BLaER1 (cell line): ENCODE measurements around the gene PRKN.

Experiments used
- H3K27ac ChIP-seq: shearing (Covaris generic); formaldehyde crosslinking; 2 replicates; pipeline ENCODE4 v1.8.1; 2022
- H3K27me3 ChIP-seq: shearing (Covaris generic); formaldehyde crosslinking; 2 replicates; pipeline ENCODE4 v1.8.1; 2022
- H3K36me3 ChIP-seq: shearing (Covaris generic); formaldehyde crosslinking; 2 replicates; pipeline ENCODE4 v1.8.1; 2022
- H3K4me1 ChIP-seq: shearing (Covaris generic); formaldehyde crosslinking; 2 replicates; pipeline ENCODE4 v1.8.1; 2022
- H3K4me2 ChIP-seq: shearing (Covaris generic); formaldehyde crosslinking; 2 replicates; pipeline ENCODE4 v1.8.1; 2022
- H3K4me3 ChIP-seq: shearing (Covaris generic); formaldehyde crosslinking; 2 replicates; pipeline ENCODE4 v1.8.1; 2022
- H3K9ac ChIP-seq: shearing (Covaris generic); formaldehyde crosslinking; 2 replicates; pipeline ENCODE4 v1.8.1; 2022
- H3K9me3 ChIP-seq: shearing (Covaris generic); formaldehyde crosslinking; 2 replicates; pipeline ENCODE4 v1.8.1; 2022
- H4K20me1 ChIP-seq: shearing (Covaris generic); formaldehyde crosslinking; 2 replicates; pipeline ENCODE4 v1.8.1; 2022
- Cebpa-rat ChIP-seq: shearing (Covaris generic); IDR thresholded peaks from 2 replicates; pipeline ENCODE4 v1.8.1; 2022

The PRKN gene

GRCh38 chr6:161749576-161749975 is 978.0 kb downstream of the PRKN start:
- Histone ChIP-seq H3K9ac (no peak overlapping the region), H3K36me3 (no peaks in the 10 kb centered on the region), H3K9me3 (no peaks in the 10 kb centered on the region), H3K4me3 (no peak overlapping the region), H4K20me1 (no peaks in the 10 kb centered on the region), H3K27me3 (no peaks in the 10 kb centered on the region), H3K4me2 (no peak overlapping the region), H3K4me1 (no peaks in the 10 kb centered on the region), H3K27ac (no peak overlapping the region)
- TF ChIP-seq Cebpa-rat: no peak

- H3K9ac ChIP-seq: no peak overlapping the region
- no peak overlapping the region for H3K27ac ChIP-seq
- H4K20me1 ChIP-seq: no peaks in the 10 kb centered on the region
- H3K4me3 ChIP-seq: no peak overlapping the region
- no peak overlapping the region for H3K4me2 ChIP-seq
- H3K4me1 ChIP-seq: no peaks in the 10 kb centered on the region
- no peaks in the 10 kb centered on the region for H3K9me3 ChIP-seq
- H3K27me3 ChIP-seq: no peaks in the 10 kb centered on the region
- TF ChIP-seq Cebpa-rat: no peak
- no peaks in the 10 kb centered on the region for H3K36me3 ChIP-seq
These were observed 978.8 kb downstream of the PRKN start for GRCh38 chr6:161748535-161749416.

- H3K27me3 ChIP-seq: no peaks in the 10 kb centered on the region
- no peaks in the 10 kb centered on the region for H3K4me1 ChIP-seq
- H3K27ac ChIP-seq: no peak overlapping the region
- no peak overlapping the region for H3K9ac ChIP-seq
- no peaks in the 10 kb centered on the region for H3K36me3 ChIP-seq
- H4K20me1 ChIP-seq: no peaks in the 10 kb centered on the region
- TF ChIP-seq Cebpa-rat: no peak
- no peak overlapping the region for H3K4me2 ChIP-seq
- 0 out of 2 replicates have a peak, but pooled peaks cover 2% of the 10 kb centered on the region for H3K9me3 ChIP-seq
- H3K4me3 ChIP-seq: no peak overlapping the region
These were observed 980.1 kb downstream of the PRKN start for GRCh38 chr6:161747506-161747905.

DNA sequence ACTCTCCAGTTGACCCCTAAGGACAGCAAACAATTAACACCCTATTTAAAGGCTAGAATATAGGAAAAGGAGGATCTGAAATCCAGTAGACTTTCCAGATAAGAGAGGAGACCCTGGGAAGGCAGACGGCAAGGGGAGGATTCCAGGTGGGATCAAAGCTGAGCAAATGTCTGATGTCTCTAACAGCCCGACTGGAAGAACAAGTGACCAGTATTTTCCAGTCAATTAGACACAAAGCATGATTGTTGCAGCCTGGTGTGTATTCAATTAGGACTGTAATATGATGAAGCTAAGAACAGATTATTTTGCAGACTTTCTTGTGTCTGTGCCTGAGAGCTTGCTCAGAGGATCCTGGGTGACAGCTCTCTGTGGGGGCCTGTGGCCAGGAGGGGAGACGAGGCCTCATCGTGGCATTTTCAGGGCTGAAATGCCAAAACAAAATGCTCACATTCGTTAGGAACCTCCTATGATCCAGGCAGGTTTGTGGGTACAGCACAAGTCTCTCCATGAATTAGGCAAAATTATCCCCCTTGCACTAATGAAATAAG is 981.9 kb downstream of the PRKN start:
- no peaks in the 10 kb centered on the region for H3K36me3 ChIP-seq
- TF ChIP-seq Cebpa-rat: no peak
- no peak overlapping the region for H3K4me3 ChIP-seq
- no peaks in the 10 kb centered on the region for H3K4me1 ChIP-seq
- no peaks in the 10 kb centered on the region for H3K27me3 ChIP-seq
- peaks cover 10% of the 10 kb centered on the region; the same call in 1 of the 2 replicates for H3K9me3 ChIP-seq
- no peak overlapping the region for H3K4me2 ChIP-seq
- H4K20me1 ChIP-seq: no peaks in the 10 kb centered on the region
- no peak overlapping the region for H3K27ac ChIP-seq
- no peak overlapping the region for H3K9ac ChIP-seq

- Histone ChIP-seq H3K9me3 (peaks cover 10% of the 10 kb centered on the region; the same call in 1 of the 2 replicates), H3K4me3 (no peak overlapping the region), H3K4me2 (no peak overlapping the region), H3K27me3 (no peaks in the 10 kb centered on the region), H4K20me1 (no peaks in the 10 kb centered on the region), H3K36me3 (no peaks in the 10 kb centered on the region), H3K4me1 (no peaks in the 10 kb centered on the region), H3K9ac (no peak overlapping the region), H3K27ac (no peak overlapping the region)
- no peak for TF ChIP-seq Cebpa-rat
These were observed 982.4 kb downstream of the PRKN start for GRCh38 chr6:161745128-161745527.

DNA sequence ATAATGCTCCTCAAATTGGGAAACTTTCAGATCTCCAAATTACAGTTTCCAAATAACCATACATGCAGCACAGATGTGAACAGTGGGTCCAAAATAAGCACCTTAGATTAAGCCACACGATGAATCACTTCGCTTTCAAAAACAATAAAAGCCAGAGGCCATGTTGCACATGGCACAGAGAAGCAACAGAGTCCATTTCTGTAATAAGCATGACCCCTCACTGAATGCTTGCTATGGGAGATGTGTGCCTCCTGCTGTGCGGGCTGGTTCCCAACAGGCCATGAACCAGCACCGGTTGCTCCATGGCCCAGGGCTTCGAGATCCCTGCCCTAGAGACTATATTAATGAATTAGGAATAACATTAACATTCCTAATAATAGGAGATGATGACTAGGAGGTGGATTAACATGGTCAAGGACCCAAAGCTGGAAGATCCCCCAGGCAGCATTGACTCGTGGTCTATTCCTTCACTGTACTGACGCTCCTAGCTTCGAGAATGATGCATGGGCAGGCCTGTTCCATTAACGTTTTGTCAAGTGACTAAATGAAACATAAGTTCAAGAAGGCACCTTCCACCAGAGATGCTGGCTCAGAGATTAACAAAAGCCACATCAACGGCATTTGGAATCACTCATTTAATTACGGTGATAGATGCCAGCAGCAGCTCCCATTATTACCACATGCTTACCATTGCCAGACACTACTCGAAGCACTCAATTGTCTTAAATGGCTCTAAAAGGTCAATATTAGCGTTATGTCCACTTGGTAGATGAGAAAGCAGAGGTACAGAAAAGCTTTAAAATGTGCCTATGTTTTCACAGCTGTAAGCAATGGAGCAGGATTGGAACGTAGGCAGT is 983.1 kb downstream of the PRKN start:
- no peaks in the 10 kb centered on the region for H3K36me3 ChIP-seq
- H3K4me3 ChIP-seq: no peak overlapping the region
- H3K4me2 ChIP-seq: no peak overlapping the region
- H3K27me3 ChIP-seq: no peaks in the 10 kb centered on the region
- H4K20me1 ChIP-seq: no peaks in the 10 kb centered on the region
- H3K9ac ChIP-seq: no peak overlapping the region
- TF ChIP-seq Cebpa-rat: no peak
- H3K4me1 ChIP-seq: no peaks in the 10 kb centered on the region
- no peak overlapping the region for H3K27ac ChIP-seq
- H3K9me3 ChIP-seq: peaks cover 10% of the 10 kb centered on the region; the same call in 1 of the 2 replicates

GRCh38 chr6:161743509-161744178 is 983.9 kb downstream of the PRKN start:
- Histone ChIP-seq H3K27ac (no peak overlapping the region), H3K4me3 (no peak overlapping the region), H3K4me1 (no peaks in the 10 kb centered on the region), H3K36me3 (no peaks in the 10 kb centered on the region), H3K9ac (no peak overlapping the region), H4K20me1 (no peaks in the 10 kb centered on the region), H3K4me2 (no peak overlapping the region), H3K9me3 (peaks cover 10% of the 10 kb centered on the region; the same call in 1 of the 2 replicates), H3K27me3 (no peaks in the 10 kb centered on the region)
- TF ChIP-seq Cebpa-rat: no peak

GRCh38 chr6:161740486-161740885 is 987.1 kb downstream of the PRKN start:
- H3K27ac ChIP-seq: no peak overlapping the region
- H3K9ac ChIP-seq: no peak overlapping the region
- H3K4me3 ChIP-seq: no peak overlapping the region
- no peaks in the 10 kb centered on the region for H3K4me1 ChIP-seq
- TF ChIP-seq Cebpa-rat: no peak
- H3K4me2 ChIP-seq: no peak overlapping the region
- H4K20me1 ChIP-seq: no peaks in the 10 kb centered on the region
- H3K9me3 ChIP-seq: peaks cover 10% of the 10 kb centered on the region; the same call in 1 of the 2 replicates
- no peaks in the 10 kb centered on the region for H3K36me3 ChIP-seq
- H3K27me3 ChIP-seq: no peaks in the 10 kb centered on the region

- Histone ChIP-seq H3K27me3 (no peaks in the 10 kb centered on the region), H3K4me2 (no peak overlapping the region), H3K4me1 (no peaks in the 10 kb centered on the region), H3K27ac (no peak overlapping the region), H3K9me3 (peaks cover 1% of the 10 kb centered on the region; the same call in 1 of the 2 replicates), H3K9ac (no peak overlapping the region), H3K4me3 (no peak overlapping the region), H3K36me3 (no peaks in the 10 kb centered on the region), H4K20me1 (no peaks in the 10 kb centered on the region)
- TF ChIP-seq Cebpa-rat: no peak
These were observed 990.7 kb downstream of the PRKN start for GRCh38 chr6:161736781-161737292.
